SK-N-SH (cell line): ENCODE data around the gene TNNC1. TPM values are rescaled to one million over a fixed set of nuclear protein-coding genes. Genes with fewer than 3 reads are reported as not detected.

Experiments
- CTCF ChIA-PET: fragments of 300-600, 350-600 bp; formaldehyde crosslinking; extraction: SDS; loops from one replicate; lab custom pipeline; 2021; lab: Yijun Ruan, JAX
- POLR2A ChIA-PET: fragments of 350-600 bp; sonication (Branson Sonifier 250); formaldehyde crosslinking; extraction: SDS; loops from one replicate; lab custom pipeline; 2020; ENCODE audit warnings: antibody characterized with exemption, inconsistent platforms; lab: Yijun Ruan, JAX
- DNase-seq: peaks from one replicate; pipeline ENCODE4 v3.0.0; 2012
- H2AFZ ChIP-seq: fragments of 200-600 bp; sonication (generic); 2 replicates; pipeline ENCODE4 v1.8.1; 2016; ENCODE audit warnings: antibody characterized with exemption, mild to moderate bottlenecking, low read depth
- H3F3A ChIP-seq: fragments of 200-600 bp; sonication (generic); replicated peaks from 2 replicates; pipeline ENCODE3; 2016; ENCODE audit warnings: antibody characterized with exemption, mild to moderate bottlenecking; ENCODE audit not compliant: insufficient read depth
- H3K27ac ChIP-seq, 2 experiments: fragments of 200-500 bp in 1 of 2; fragments of 200-600 bp in 1 of 2; sonication (Bioruptor generic) in 1 of 2; sonication (generic), shearing (Covaris generic) in 1 of 2; 2 replicates each; pipeline versions ENCODE4 v1.5.1 to v1.6.1; 2014 to 2016; ENCODE audit warnings: low read depth in 2 of 2, inconsistent platforms in 1 of 2, low read length in 1 of 2, mild to moderate bottlenecking in 1 of 2, mixed read lengths in 1 of 2
- H3K27me3 ChIP-seq: fragments of 200-600 bp; sonication (generic), shearing (Covaris generic); 2 replicates; pipeline ENCODE4 v1.6.1; 2016; ENCODE audit warnings: mixed run types; ENCODE audit not compliant: insufficient read depth
- H3K36me3 ChIP-seq, 2 experiments: fragments of 200-500 bp in 1 of 2; fragments of 200-600 bp in 1 of 2; sonication (Bioruptor generic) in 1 of 2; sonication (generic) in 1 of 2; replicated peaks in 1 of 2; 2 replicates each; pipeline versions ENCODE3 to v1.5.1; 2014 to 2016; ENCODE audit warnings: low read length in 1 of 2, mild to moderate bottlenecking in 1 of 2; ENCODE audit not compliant: insufficient read depth in 2 of 2, control insufficient read depth in 1 of 2
- H3K4me1 ChIP-seq, 2 experiments: fragments of 200-500 bp in 1 of 2; fragments of 200-600 bp in 1 of 2; sonication (Bioruptor generic) in 1 of 2; sonication (generic), shearing (Covaris generic) in 1 of 2; 2 replicates each; pipeline versions ENCODE4 v1.5.1 to v1.6.1; 2014 to 2016; ENCODE audit warnings: low read depth in 1 of 2, low read length in 1 of 2, mixed run types in 1 of 2; ENCODE audit not compliant: insufficient read depth in 2 of 2, control insufficient read depth in 1 of 2
- H3K4me2 ChIP-seq: fragments of 200-600 bp; sonication (generic), shearing (Covaris generic); 2 replicates; pipeline ENCODE4 v1.6.1; 2017; ENCODE audit warnings: mixed run types
- H3K4me3 ChIP-seq, 2 experiments: fragments of 200-500 bp in 1 of 2; fragments of 200-600 bp in 1 of 2; sonication (Bioruptor generic) in 1 of 2; sonication (generic), shearing (Covaris generic) in 1 of 2; 2 replicates each; pipeline versions ENCODE4 v1.5.1 to v1.8.1; 2014 to 2016; ENCODE audit warnings: low read depth in 2 of 2, inconsistent platforms in 1 of 2, low read length in 1 of 2, mild to moderate bottlenecking in 1 of 2, mixed read lengths in 1 of 2, moderate library complexity in 1 of 2
- H3K79me2 ChIP-seq: fragments of 200-600 bp; sonication (generic); 2 replicates; pipeline ENCODE4 v1.8.1; 2017; ENCODE audit warnings: mild to moderate bottlenecking; ENCODE audit not compliant: insufficient read depth
- H3K9ac ChIP-seq: fragments of 200-600 bp; sonication (generic); 2 replicates; pipeline ENCODE4 v1.6.1; 2017; ENCODE audit warnings: mixed run types
- H3K9me2 ChIP-seq: fragments of 200-600 bp; sonication (generic); 2 replicates; pipeline ENCODE4 v1.6.1; 2017; ENCODE audit warnings: mixed run types
- H3K9me3 ChIP-seq: fragments of 200-600 bp; sonication (generic); 2 replicates; pipeline ENCODE4 v1.6.1; 2017; ENCODE audit warnings: mixed run types, mild to moderate bottlenecking, moderate library complexity
- H4K20me1 ChIP-seq: fragments of 200-600 bp; sonication (generic); 2 replicates; pipeline ENCODE4 v1.6.1; 2017; ENCODE audit warnings: mild to moderate bottlenecking, mixed run types; ENCODE audit not compliant: insufficient read depth
- CTCF ChIP-seq: fragments of 200-600 bp; sonication (generic); IDR thresholded peaks from 2 replicates; pipeline ENCODE4 v1.6.1; 2017; ENCODE audit warnings: antibody characterized with exemption, mild to moderate bottlenecking, moderate library complexity
- ELF1 ChIP-seq: IDR thresholded peaks from 2 replicates; pipeline ENCODE4 v1.4.0; 2012
- EP300 ChIP-seq, 2 experiments: IDR thresholded peaks; 2 replicates each; pipeline versions ENCODE4 v1.4.0 to v1.6.1; 2012; ENCODE audit warnings: borderline replicate concordance in 1 of 2, low read depth in 1 of 2, low read length in 1 of 2
- FOXJ3 ChIP-seq: sonication (generic); formaldehyde crosslinking; IDR thresholded peaks from 2 replicates; pipeline ENCODE4 v1.5.1; 2020; ENCODE audit warnings: mild to moderate bottlenecking, missing genetic modification reagents
- GABPA ChIP-seq: IDR thresholded peaks from 2 replicates; pipeline ENCODE4 v1.4.0; 2012; ENCODE audit warnings: low read depth, mild to moderate bottlenecking
- JUND ChIP-seq: IDR thresholded peaks from 2 replicates; pipeline ENCODE4 v1.4.0; 2012
- MAX ChIP-seq: IDR thresholded peaks from 2 replicates; pipeline ENCODE4 v1.4.0; 2012; ENCODE audit warnings: low read depth
- MEF2A ChIP-seq: IDR thresholded peaks from 2 replicates; pipeline ENCODE4 v1.4.0; 2012; ENCODE audit warnings: low read depth, borderline replicate concordance
- MXI1 ChIP-seq: IDR thresholded peaks from 2 replicates; pipeline ENCODE4 v1.6.1; 2012; ENCODE audit warnings: mild to moderate bottlenecking, low read depth, low read length, improper control_type of control experiment
- NFIC ChIP-seq: IDR thresholded peaks from 2 replicates; pipeline ENCODE4 v1.4.0; 2012; ENCODE audit warnings: borderline replicate concordance
- NRF1 ChIP-seq: IDR thresholded peaks from 2 replicates; pipeline ENCODE4 v1.6.1; 2012; ENCODE audit warnings: low read depth, mild to moderate bottlenecking, low read length
- PBX3 ChIP-seq: IDR thresholded peaks from 2 replicates; pipeline ENCODE4; 2012
- RCOR1 ChIP-seq: fragments of 150-350 bp; IDR thresholded peaks from 2 replicates; pipeline ENCODE4 v1.6.1; 2017; ENCODE audit warnings: antibody characterized with exemption, low read length
- SIN3A ChIP-seq: IDR thresholded peaks from 2 replicates; pipeline ENCODE4 v1.6.1; 2012; ENCODE audit warnings: low read depth, mild to moderate bottlenecking, low read length, moderate library complexity, borderline replicate concordance
- TCF12 ChIP-seq: IDR thresholded peaks from 2 replicates; pipeline ENCODE4 v1.4.0; 2012
- TEAD4 ChIP-seq: IDR thresholded peaks from 2 replicates; pipeline ENCODE4 v1.4.0; 2012; ENCODE audit warnings: mild to moderate bottlenecking, borderline replicate concordance; ENCODE audit not compliant: insufficient read depth
- USF1 ChIP-seq: IDR thresholded peaks from 2 replicates; pipeline ENCODE4 v1.4.0; 2012; ENCODE audit warnings: low read depth, borderline replicate concordance
- YY1 ChIP-seq: IDR thresholded peaks from 2 replicates; pipeline ENCODE4 v1.4.0; 2012; ENCODE audit warnings: low read depth, mild to moderate bottlenecking
- ZBTB33 ChIP-seq: IDR thresholded peaks from 2 replicates; pipeline ENCODE4 v1.4.0; 2012; ENCODE audit warnings: low read depth, borderline replicate concordance
- WGBS: methylation state at CpG from one replicate; pipeline ENCODE4 v1.1.6; 2017; ENCODE audit warnings: low lambda C conversion rate; 5-methylcytosine and 5-hydroxymethylcytosine counted together
- polyA plus RNA-seq, 3 experiments: library from polyadenylated mRNA; depleted of rRNA; stranded (reverse); fragments of >200 nt; gene quantifications; 2 replicates each; pipeline ENCODE4 v1.2.3, GENCODE V29; 2012

Gene TNNC1
- polyA plus RNA-seq, 1 of the 3 experiments (the other 2 are of a cell fraction) = 2.6 TPM

- TF ChIP-seq PBX3 = no peak
- no peak for TF ChIP-seq RCOR1
Observed at GRCh38 chr3:52458770-52459545, 5.1 kb upstream of the TNNC1 start (continued).

- Histone ChIP-seq H3K9me3 (no peaks in the 10 kb centered on the region), H3K9me2 (no peaks in the 10 kb centered on the region), H3K9ac (no peak overlapping the region), H3K4me3 (no peak overlapping the region), H3K79me2 (peaks cover 79% of the 10 kb centered on the region), H4K20me1 (peaks cover 18% of the 10 kb centered on the region), H3K36me3 (peaks cover 36 to 44% of the 10 kb centered on the region in 2 experiments), H3K4me2 (peak overlapping the region; percentile 99), H2AFZ (no peak overlapping the region), H3K27me3 (no peaks in the 10 kb centered on the region), H3F3A (peaks cover 8% of the 10 kb centered on the region), H3K27ac (no peak overlapping the region), H3K4me1 (peaks cover 8 to 26% of the 10 kb centered on the region in 2 experiments)
- ChIA-PET POLR2A (interaction anchor here (1.4 kb wide), 1 partner anchor 78 kb away, joined by 4 read pairs; the partner anchor contains the start of gene UQCC5), CTCF (interaction anchor here (0.6 to 6.1 kb wide), 10 partner anchors 11 to 238 kb away, joined by 3 to 53 read pairs (median 3); no protein-coding TSS in a partner anchor)
- no peak for TF ChIP-seq EP300 (IDR thresholded peaks at IDR 0.05; ENCODE audit: borderline replicate concordance in 1 of 2, low read depth in 1 of 2, low read length in 1 of 2)
- TF ChIP-seq YY1 = no peak
- TF ChIP-seq MAX = no peak
- TF ChIP-seq FOXJ3 = no peak
- TF ChIP-seq MEF2A = no peak
- no peak for TF ChIP-seq ZBTB33
- TF ChIP-seq MXI1 = no peak
- no peak for TF ChIP-seq JUND
- TF ChIP-seq TCF12 = no peak
- no peak for TF ChIP-seq GABPA
- TF ChIP-seq SIN3A = no peak
- TF ChIP-seq USF1 = no peak
- TF ChIP-seq ELF1 = no peak
- TF ChIP-seq NRF1 = no peak
- no peak for TF ChIP-seq TEAD4
- no peak for TF ChIP-seq NFIC
- TF ChIP-seq CTCF = no peak
- no peak for DNase-seq
- 81% methylated on average over 6 of the region's 6 CpGs for WGBS
Observed at GRCh38 chr3:52458031-52458760, 4.4 kb upstream of the TNNC1 start.
